Stomach (tissue), 9 donors: ENCODE results near the gene MYH14. TPM values are rescaled to one million over a fixed set of nuclear protein-coding genes. Genes with fewer than 3 reads are reported as not detected.
"Not testable (repeated sequence)": the region's sequence is repeated elsewhere in the genome, so short reads cannot be mapped to it uniquely, and the experiment has no call there.

Source experiments
- DNase-seq, 2 donors: peaks; one replicate each; pipeline versions ENCODE4 v3.0.0 to v3.0.0-alpha.2; 2013 to 2019
- H3K27ac ChIP-seq, 5 donors: fragments of 200-600 bp in 4 of 5; sonication (generic) in 4 of 5; one replicate each; pipeline ENCODE4 v1.5.1; 2013 to 2019; ENCODE audit warnings: mild to moderate bottlenecking in 1 of 5, moderate library complexity in 1 of 5
- H3K27me3 ChIP-seq, 3 donors: fragments of 200-600 bp; sonication (generic); one replicate each; pipeline ENCODE4 v1.5.1; 2017 to 2019; ENCODE audit warnings: mixed run types in 1 of 3
- H3K36me3 ChIP-seq, 4 donors: fragments of 200-600 bp; sonication (generic); 1 replicate in 3 of 4; 2 replicates in 1 of 4; pipeline ENCODE4 v1.5.1; 2016 to 2019
- H3K4me1 ChIP-seq, 4 donors: fragments of 200-600 bp; sonication (generic); one replicate each; pipeline ENCODE4 v1.5.1; 2016 to 2019
- H3K4me3 ChIP-seq, 4 donors: fragments of 200-600 bp; sonication (generic) in 3 of 4; one replicate each; pipeline ENCODE4 v1.5.1; 2016 to 2019; ENCODE audit warnings: mild to moderate bottlenecking in 1 of 4
- H3K9me3 ChIP-seq, 4 donors: fragments of 200-600 bp; sonication (generic); one replicate each; pipeline ENCODE4 v1.5.1; 2016 to 2019
- CTCF ChIP-seq, 7 experiments: fragments of 450-650 bp in 4 of 7; fragments of 200-600 bp in 3 of 7; sonication (generic) in 3 of 7; IDR thresholded peaks; one replicate each; pipeline ENCODE4 v1.5.1; 2016 to 2019; ENCODE audit warnings: antibody characterized with exemption in 7 of 7, control low read depth in 2 of 7, mild to moderate bottlenecking in 1 of 7
- EP300 ChIP-seq: sonication (generic); formaldehyde crosslinking; IDR thresholded peaks from one replicate; pipeline ENCODE4 v1.6.1; 2017; ENCODE audit warnings: antibody characterized with exemption
- POLR2A ChIP-seq, 4 donors: fragments of 450-650 bp; IDR thresholded peaks; one replicate each; pipeline ENCODE4 v1.6.1; 2016; ENCODE audit warnings: antibody characterized with exemption in 4 of 4, control low read depth in 2 of 4, mild to moderate bottlenecking in 1 of 4, moderate library complexity in 1 of 4
- POLR2AphosphoS5 ChIP-seq, 3 donors: sonication (generic); formaldehyde crosslinking; IDR thresholded peaks; one replicate each; pipeline ENCODE4 v1.6.1; 2016; ENCODE audit warnings: antibody characterized with exemption in 3 of 3
- WGBS, 5 donors: extraction: QIAGEN DNeasy Blood & Tissue Kit in 3 of 5; methylation state at CpG; one replicate each; pipeline versions ENCODE4 v1.1.5 to v1.1.7; 2013 to 2018; 5-methylcytosine and 5-hydroxymethylcytosine counted together
- intact Hi-C: fragments of 100-400 bp; cut with DNase I; formaldehyde crosslinking; loops from one replicate; pipeline ENCODE4 v1.15.1; 2023; ENCODE audit warnings: low total_unique reads
- polyA plus RNA-seq, 3 donors: library from polyadenylated mRNA; stranded (reverse); fragments of 200-250 nt; gene quantifications; one replicate each; pipeline ENCODE4 v1.2.3, GENCODE V29; 2013
- total RNA-seq, 5 donors: library from RNA; depleted of rRNA; stranded (reverse); fragments of >200 nt; gene quantifications; one replicate each; pipeline versions ENCODE4 v1.1.0 to v1.2.3, GENCODE V29; 2014 to 2016
- donor health status: healthy with polysubstance abuse.
- donor health status: Bipolar disorder and iron deficiency.
- donor health status: healthy.

Gene MYH14
- total and polyA plus RNA-seq, 8 donors, result 21.6 to 392 (median 43.4) TPM

GRCh38 chr19:50352242-50352641 is 148.8 kb downstream of the MYH14 start:
- Histone ChIP-seq H3K9me3 (no peaks in the 10 kb centered on the region), H3K4me1 (peaks cover 0 to 5% (median 2%) of the 10 kb centered on the region in 4 donors), H3K27ac (no peak overlapping the region), H3K4me3 (no peak overlapping the region), H3K27me3 (peaks cover 0 to 12% (median 0%) of the 10 kb centered on the region in 3 donors), H3K36me3 (no peaks in the 10 kb centered on the region)
- intact Hi-C loops, result no loop called here
- no peak for DNase-seq
- 56 to 88% (median 69%) methylated on average over 2 to 4 of the region's 4 CpGs for WGBS, 5 donors
- TF ChIP-seq EP300, result no peak
- no peak for TF ChIP-seq POLR2A (IDR thresholded peaks at IDR 0.05)
- TF ChIP-seq POLR2AphosphoS5 (IDR thresholded peaks at IDR 0.05), result no peak
- no peak for TF ChIP-seq CTCF (IDR thresholded peaks at IDR 0.05)

- H3K4me3 ChIP-seq, H3K9me3 ChIP-seq, DNase-seq, H3K36me3 ChIP-seq, intact Hi-C loops, H3K27ac ChIP-seq: not testable (repeated sequence)
- 87 to 97% (median 91%) methylated on average over 7 of the region's 7 CpGs for WGBS, 5 donors
- Histone ChIP-seq H3K4me1 (peaks cover 0 to 17% (median 8%) of the 10 kb centered on the region in 4 donors), H3K27me3 (peaks cover 0 to 17% (median 0%) of the 10 kb centered on the region in 3 donors)
These were observed 150.1 kb downstream of the MYH14 start for GRCh38 chr19:50353487-50353880.

- Histone ChIP-seq H3K27ac (peak overlapping the region in 3 of 5 donors; percentile 81 to 91 (median 85)), H3K4me3 (peak overlapping the region in 3 of 4 donors; percentile 46 to 48 (median 47))
These were observed 153.3 kb downstream of the MYH14 start for GRCh38 chr19:50356691-50357177.

GRCh38 chr19:50357178-50358100 is 154.0 kb downstream of the MYH14 start:
- peaks cover 0 to 21% (median 10%) of the 10 kb centered on the region in 4 donors for H3K4me1 ChIP-seq
- WGBS, 5 donors, result 9 to 16% (median 13%) methylated on average over 42 to 54 of the region's 54 CpGs
- H3K4me3 ChIP-seq, result peak overlapping the region; percentile 46 to 48 (median 47)
- intact Hi-C loops, result no loop called here
- TF ChIP-seq POLR2AphosphoS5 (IDR thresholded peaks at IDR 0.05), result peak in 1 of 3 donors; percentile 20
- no peak for TF ChIP-seq EP300
- TF ChIP-seq CTCF (IDR thresholded peaks at IDR 0.05), result peak in 6 of 7 experiments; percentile 18 to 96 (median 83)
- peak; percentile 81 to 86 for DNase-seq
- H3K9me3 ChIP-seq, result no peaks in the 10 kb centered on the region
- H3K36me3 ChIP-seq, result no peaks in the 10 kb centered on the region
- H3K27me3 ChIP-seq, result peaks cover 0 to 7% (median 0%) of the 10 kb centered on the region in 3 donors
- H3K27ac ChIP-seq, result peak overlapping the region; percentile 65 to 91 (median 81)

More at GRCh38 chr19:50356691-50357177, 153.3 kb downstream of the MYH14 start:
- WGBS, 5 donors, result 30 to 38% (median 36%) methylated on average over 12 to 13 of the region's 13 CpGs
- DNase-seq, result no peak
- TF ChIP-seq CTCF (IDR thresholded peaks at IDR 0.05), result no peak
- peaks cover 0 to 21% (median 10%) of the 10 kb centered on the region in 4 donors for H3K4me1 ChIP-seq
- H3K9me3 ChIP-seq, result no peaks in the 10 kb centered on the region
- peaks cover 0 to 9% (median 0%) of the 10 kb centered on the region in 3 donors for H3K27me3 ChIP-seq
- no peaks in the 10 kb centered on the region for H3K36me3 ChIP-seq
- intact Hi-C loops, result no loop called here
